NB4 (cell line): ENCODE data around the gene RAB8A.

Source experiments
- DNase-seq: peaks from one replicate; pipeline ENCODE4 v3.0.0; 2010; ENCODE audit warnings: low read depth
- H3K4me3 ChIP-seq: one replicate; pipeline ENCODE4 v1.5.1; 2011; ENCODE audit warnings: mild to moderate bottlenecking, low read depth, low read length, moderate library complexity
- MYC ChIP-seq: IDR thresholded peaks from 2 replicates; pipeline ENCODE4 v1.6.1; 2011; ENCODE audit warnings: low read depth, low read length
- POLR2A ChIP-seq: IDR thresholded peaks from 2 replicates; pipeline ENCODE4 v1.6.1; 2011; ENCODE audit warnings: mild to moderate bottlenecking; ENCODE audit not compliant: insufficient read length; ENCODE audit errors: extremely low read depth
- TF ChIP-seq, protein P1 (sequence below): IDR thresholded peaks from 2 replicates; pipeline ENCODE4 v1.6.1; 2011; ENCODE audit warnings: low read depth, low read length
- TF ChIP-seq, protein P2 (sequence below): IDR thresholded peaks from one replicate; pipeline ENCODE4 v1.5.1; 2012; ENCODE audit warnings: low read depth, low read length

Gene RAB8A

DNA sequence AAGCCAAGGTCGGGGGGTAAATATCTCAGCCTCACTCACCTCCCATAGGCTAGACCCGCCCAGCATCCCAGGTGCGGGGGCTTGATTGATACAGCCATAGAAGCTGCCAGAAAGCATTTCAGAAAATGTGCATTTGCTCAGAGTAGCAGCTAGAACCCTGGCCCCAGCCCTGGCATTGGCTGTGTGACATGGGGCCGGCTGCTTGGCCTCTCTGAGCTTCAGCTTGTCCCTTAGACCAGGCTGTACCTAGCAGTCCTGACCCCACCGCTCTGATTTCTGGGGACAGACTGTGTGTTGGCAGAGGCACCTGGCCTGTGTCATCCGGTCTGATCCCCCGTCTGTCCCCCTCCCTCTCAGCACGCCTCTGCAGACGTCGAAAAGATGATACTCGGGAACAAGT, 15.4 kb downstream of the RAB8A start:
- DNase-seq: no peak
- no peak overlapping the region for H3K4me3 ChIP-seq
- TF ChIP-seq, protein P1, sequence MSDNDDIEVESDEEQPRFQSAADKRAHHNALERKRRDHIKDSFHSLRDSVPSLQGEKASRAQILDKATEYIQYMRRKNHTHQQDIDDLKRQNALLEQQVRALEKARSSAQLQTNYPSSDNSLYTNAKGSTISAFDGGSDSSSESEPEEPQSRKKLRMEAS: no peak
- TF ChIP-seq POLR2A: no peak
- TF ChIP-seq, protein P2, sequence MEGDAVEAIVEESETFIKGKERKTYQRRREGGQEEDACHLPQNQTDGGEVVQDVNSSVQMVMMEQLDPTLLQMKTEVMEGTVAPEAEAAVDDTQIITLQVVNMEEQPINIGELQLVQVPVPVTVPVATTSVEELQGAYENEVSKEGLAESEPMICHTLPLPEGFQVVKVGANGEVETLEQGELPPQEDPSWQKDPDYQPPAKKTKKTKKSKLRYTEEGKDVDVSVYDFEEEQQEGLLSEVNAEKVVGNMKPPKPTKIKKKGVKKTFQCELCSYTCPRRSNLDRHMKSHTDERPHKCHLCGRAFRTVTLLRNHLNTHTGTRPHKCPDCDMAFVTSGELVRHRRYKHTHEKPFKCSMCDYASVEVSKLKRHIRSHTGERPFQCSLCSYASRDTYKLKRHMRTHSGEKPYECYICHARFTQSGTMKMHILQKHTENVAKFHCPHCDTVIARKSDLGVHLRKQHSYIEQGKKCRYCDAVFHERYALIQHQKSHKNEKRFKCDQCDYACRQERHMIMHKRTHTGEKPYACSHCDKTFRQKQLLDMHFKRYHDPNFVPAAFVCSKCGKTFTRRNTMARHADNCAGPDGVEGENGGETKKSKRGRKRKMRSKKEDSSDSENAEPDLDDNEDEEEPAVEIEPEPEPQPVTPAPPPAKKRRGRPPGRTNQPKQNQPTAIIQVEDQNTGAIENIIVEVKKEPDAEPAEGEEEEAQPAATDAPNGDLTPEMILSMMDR: no peak
- no peak for TF ChIP-seq MYC

DNA sequence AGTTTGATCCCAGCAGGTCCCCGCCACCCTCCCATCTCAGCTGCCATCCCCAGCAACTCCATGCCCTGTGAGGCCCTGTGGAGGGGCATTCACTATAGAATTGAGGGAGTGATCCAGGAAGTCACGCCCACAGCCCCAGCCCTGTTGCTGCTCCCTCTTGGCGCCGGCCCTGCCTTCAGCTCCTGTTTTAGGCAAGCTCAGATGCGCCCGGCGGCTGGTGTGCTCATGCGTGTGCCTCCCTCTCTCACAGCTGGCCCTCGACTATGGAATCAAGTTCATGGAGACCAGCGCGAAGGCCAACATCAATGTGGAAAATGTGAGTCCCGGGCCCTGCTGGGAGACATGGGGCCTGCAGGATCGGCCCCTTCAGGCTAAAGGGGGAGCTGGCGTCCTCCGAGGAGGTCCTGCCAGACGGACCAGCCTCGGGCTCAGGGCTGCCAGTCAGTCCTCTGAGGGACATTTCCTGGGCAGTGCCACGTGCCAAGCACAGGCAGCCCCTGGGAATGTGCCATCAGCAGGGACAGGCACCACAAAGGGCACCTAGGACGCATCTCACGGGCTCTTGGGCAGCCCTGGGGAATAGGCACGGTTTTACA, 16.2 kb downstream of the RAB8A start:
- TF ChIP-seq, protein P1: no peak
- TF ChIP-seq POLR2A (no peak), MYC (no peak)
- TF ChIP-seq, protein P2: no peak
- no peak overlapping the region for H3K4me3 ChIP-seq
- no peak for DNase-seq

DNA sequence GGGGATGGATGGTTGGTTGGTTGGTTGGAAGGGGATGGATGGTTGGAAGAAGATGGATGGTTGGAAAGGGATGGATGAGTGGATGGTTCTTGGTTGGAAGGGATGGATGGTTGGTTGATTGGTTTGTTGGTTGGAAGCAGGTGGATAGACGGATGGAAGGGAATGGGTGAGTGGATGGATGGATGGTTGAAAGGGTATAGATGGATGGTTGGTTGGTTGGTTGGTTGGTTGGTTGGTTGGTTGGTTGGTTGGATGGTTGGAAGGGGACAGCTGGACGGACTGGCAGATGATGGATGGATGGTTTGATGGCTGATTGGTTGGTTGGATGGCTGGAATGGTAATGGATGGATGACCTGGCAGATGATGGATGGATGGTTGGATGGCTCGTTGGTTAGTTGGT, 20.0 kb downstream of the RAB8A start:
- TF ChIP-seq POLR2A: no peak
- no peak for TF ChIP-seq MYC
- TF ChIP-seq, protein P2: no peak
- TF ChIP-seq, protein P1: no peak
- H3K4me3 ChIP-seq: no peak overlapping the region
- no peak for DNase-seq

DNA sequence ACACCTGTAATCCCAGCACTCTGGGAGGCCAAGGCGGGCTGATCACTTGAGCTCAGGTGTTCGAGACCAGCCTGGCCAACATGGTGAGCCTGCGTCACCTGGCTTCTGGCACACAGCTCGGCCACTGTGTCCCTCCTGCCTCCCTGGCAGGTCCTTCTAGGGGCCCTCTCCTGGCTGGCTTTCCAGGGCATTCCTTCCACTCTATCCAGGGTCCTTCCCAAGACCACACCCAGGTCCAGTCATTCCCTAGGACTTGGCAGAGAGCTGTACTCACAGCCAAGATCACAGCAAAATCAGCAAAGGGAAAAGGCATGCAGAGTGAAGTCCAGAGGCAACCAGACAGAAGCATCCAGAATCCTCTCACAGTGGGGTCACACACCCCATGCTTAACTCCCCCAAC, 22.1 kb downstream of the RAB8A start:
- DNase-seq: no peak
- H3K4me3 ChIP-seq: no peak overlapping the region
- TF ChIP-seq MYC: no peak
- TF ChIP-seq, protein P1: no peak
- no peak for TF ChIP-seq POLR2A
- TF ChIP-seq, protein P2: no peak

DNA sequence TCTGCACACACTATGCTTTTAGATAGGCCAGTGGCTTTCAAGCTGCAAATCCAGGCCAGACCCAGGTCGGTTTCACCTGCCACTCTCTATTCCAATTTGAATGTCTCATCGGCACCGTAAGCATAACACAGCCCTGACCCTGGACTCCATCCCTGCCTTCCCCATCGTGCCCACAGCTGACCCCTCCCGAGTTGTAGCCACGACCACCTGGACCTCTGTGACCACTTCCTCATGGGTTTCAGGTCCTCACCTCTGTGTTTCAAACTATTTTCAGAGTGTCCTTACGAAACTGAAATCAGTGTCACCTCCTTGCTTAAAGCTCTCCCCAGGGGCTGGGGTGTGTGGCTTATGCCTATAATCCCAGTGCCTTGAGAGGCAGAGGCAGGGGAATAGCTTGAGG, 22.8 kb downstream of the RAB8A start:
- H3K4me3 ChIP-seq: no peak overlapping the region
- TF ChIP-seq POLR2A (no peak), MYC (no peak)
- TF ChIP-seq, protein P1: no peak
- TF ChIP-seq, protein P2: no peak

More for the DNA sequence above, 22.8 kb downstream of the RAB8A start:
- peak; percentile 58 for DNase-seq
